ENCODE measurements around the gene PHF23.

- TF ChIP-seq, protein P1, sequence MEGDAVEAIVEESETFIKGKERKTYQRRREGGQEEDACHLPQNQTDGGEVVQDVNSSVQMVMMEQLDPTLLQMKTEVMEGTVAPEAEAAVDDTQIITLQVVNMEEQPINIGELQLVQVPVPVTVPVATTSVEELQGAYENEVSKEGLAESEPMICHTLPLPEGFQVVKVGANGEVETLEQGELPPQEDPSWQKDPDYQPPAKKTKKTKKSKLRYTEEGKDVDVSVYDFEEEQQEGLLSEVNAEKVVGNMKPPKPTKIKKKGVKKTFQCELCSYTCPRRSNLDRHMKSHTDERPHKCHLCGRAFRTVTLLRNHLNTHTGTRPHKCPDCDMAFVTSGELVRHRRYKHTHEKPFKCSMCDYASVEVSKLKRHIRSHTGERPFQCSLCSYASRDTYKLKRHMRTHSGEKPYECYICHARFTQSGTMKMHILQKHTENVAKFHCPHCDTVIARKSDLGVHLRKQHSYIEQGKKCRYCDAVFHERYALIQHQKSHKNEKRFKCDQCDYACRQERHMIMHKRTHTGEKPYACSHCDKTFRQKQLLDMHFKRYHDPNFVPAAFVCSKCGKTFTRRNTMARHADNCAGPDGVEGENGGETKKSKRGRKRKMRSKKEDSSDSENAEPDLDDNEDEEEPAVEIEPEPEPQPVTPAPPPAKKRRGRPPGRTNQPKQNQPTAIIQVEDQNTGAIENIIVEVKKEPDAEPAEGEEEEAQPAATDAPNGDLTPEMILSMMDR (IDR thresholded peaks at IDR 0.05): peak; percentile 35
- no peak for TF ChIP-seq ZFX (IDR thresholded peaks at IDR 0.05; ENCODE audit: borderline replicate concordance)
These were observed 25.4 kb downstream of the PHF23 start for GRCh38 chr17:7213895-7214299.

Measured in 22Rv1 (cell line).